Middle frontal gyrus (tissue), 1 donor: Measurements from ENCODE around the gene SPIRE1.
A peak's percentile ranks its signal among the peaks of the same experiment; 100 is the strongest.

ENCODE experiments used
- DNase-seq: peaks from one replicate; pipeline ENCODE4 v3.0.0-alpha.2; 2015; ENCODE audit warnings: low spot score; ENCODE audit errors: extremely low spot score

Gene SPIRE1

DNA sequence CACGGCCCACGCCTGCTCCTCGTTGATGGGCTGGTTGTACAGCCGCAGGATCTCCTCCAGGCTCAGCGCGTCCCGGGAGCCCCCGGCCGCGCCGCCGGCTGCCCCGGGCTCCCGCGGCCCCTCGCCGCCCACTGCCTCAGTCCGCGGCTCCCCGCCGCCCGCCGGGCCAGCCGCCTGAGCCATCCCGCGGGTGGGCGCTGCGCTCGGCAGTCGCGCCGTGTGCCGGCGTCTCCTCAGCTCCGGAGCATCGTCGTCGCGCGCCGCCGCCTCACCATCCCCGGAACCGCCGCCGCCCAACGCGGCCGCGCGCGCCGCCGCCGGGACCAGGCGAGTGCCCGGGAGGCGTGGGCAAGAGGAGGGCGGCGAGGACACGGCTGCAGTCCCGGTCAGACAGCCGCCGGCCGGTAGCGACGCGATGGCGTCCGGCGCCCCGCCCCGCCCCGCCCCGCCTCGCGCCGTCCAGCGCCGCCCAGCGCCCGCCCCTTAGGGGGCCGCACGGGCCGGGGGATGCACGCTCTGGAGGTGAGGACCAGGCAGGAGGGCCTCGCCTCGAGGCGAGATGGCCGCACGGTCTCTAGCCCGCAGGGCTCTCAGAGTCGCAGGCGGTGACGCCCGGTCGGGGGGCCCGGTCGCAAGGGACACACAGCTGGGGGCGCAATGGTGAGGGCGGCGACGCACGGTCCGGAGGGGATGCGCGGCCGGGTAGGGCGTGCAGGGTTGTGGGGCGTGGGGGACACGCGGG is at the start of gene SPIRE1:
Gene SPIRE1 (minus strand): TSS at position 424 of the 742 bp plus-strand sequence. CDS start 241 bp downstream, at position 183.
- peak; percentile 74 for DNase-seq

DNA sequence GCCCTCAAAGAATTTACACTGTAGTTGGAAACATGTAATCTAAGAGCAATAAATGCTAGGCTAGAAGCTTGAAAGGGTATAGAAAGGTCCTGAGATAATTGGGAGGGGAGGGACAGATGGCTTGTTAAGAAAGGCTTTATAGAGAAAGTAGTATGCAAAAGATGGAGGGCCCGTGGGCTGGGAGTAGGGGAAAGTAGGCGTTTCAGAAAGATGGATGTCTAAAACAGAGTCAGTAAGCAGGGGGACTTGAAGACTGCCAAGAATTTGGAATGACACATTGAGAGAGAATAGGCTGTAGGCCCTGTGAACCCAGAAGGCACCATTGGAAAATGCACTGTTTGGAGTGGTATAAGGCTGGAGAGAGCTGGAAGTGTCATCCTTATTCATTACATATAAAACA is 45.8 kb upstream of the SPIRE1 start:
- DNase-seq: no peak

DNA sequence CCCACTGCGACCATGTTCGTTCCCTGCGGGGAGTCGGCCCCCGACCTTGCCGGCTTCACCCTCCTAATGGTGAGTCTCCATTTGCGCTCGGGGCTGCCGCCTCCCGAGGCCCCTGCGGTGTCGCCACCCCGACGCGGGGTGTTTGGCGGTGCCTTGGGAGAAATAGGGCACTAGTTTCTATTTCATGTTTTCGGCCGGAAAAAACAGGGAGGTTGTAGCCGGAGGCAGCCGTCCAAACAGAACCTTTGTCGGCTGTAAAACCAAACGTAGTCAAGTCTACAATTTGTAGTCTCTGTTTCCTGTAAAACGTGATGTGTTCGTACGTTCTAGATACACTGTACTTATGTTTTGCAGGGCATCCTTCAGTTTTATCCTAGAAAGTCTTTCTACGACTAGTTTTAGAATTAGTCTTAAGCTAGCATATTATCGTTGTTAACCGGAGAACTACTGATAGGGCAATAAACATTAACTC is 45.2 kb upstream of the SPIRE1 start:
- DNase-seq: no peak

DNA sequence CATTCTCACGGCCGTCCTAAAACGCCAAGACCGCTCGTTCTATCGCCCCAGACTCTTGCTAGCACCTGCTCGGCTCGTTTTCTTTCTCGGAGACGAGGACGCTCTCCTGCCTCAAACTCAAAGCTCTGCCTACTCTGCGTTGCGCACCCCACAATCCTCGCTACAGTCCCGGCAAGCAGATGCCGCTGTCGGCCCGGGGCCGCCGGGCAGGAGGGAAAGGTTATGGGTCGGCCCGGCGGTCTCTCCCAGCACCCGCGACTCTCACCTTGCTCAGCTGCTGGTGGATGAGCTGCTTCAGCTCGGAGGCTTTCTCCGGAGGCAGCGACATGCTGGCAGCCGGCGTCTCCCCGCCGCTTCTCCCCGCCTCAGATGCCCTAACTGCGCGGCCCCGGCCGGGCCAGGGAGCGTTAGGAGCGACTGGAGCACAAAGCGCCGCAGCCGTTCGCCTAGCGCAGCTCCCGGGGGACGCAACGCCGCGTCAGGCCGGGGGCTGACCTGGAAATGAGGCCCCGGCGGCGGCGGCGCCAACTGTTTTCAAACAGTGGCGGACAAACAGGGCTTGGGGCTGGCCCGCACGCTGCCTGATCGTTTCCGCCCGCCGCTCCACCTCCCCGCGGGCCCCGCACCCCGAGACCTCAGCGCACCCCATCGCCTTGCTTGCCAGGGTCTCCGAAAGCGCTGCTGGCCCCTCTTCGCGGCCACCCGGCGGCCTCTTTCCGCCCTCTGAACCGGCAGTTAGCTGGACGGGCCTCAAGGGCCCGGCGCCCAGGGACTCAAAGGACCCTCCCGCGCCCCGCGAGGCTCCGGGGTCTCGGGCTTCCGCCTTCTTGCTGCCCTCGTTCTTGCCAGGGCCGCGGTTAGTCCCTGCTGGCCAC is 44.6 kb upstream of the SPIRE1 start, which contains the start of the genes CEP76 and PSMG2:
Gene CEP76 (minus strand): TSS at position 503 of the 875 bp plus-strand sequence. CDS start 175 bp downstream, at position 328.
Gene PSMG2 (plus strand): TSS at position 822 of the 875 bp plus-strand sequence. CDS start 66 bp downstream, outside the sequence.
- DNase-seq: peak; percentile 70

- no peak for DNase-seq
Observed at GRCh38 chr18:12701161-12701560, 43.3 kb upstream of the SPIRE1 start.

DNA sequence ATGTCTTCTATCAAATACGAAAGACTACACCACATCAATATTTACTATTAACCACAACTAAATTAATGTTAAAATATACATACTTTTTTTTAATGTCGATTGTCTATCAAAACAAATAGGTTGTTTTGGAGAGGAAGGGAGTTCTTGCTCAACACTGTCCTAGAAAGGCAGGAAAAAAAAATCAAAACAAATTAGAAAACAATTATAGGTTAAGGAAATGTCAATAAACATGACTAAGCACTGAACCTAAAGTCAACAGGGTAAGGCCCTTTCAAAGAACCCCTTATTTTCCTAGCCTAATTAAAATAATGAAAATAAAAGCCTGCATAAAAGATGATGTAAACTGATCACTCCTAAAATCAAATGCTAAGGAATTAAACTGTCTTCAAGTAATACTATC is 41.8 kb upstream of the SPIRE1 start:
- DNase-seq: no peak

- DNase-seq: no peak
Observed at GRCh38 chr18:12694032-12694431, 36.1 kb upstream of the SPIRE1 start.

GRCh38 chr18:12692206-12692605 is 34.3 kb upstream of the SPIRE1 start:
- DNase-seq: no peak

- no peak for DNase-seq
Observed at GRCh38 chr18:12689256-12689850, 31.4 kb upstream of the SPIRE1 start.

DNA sequence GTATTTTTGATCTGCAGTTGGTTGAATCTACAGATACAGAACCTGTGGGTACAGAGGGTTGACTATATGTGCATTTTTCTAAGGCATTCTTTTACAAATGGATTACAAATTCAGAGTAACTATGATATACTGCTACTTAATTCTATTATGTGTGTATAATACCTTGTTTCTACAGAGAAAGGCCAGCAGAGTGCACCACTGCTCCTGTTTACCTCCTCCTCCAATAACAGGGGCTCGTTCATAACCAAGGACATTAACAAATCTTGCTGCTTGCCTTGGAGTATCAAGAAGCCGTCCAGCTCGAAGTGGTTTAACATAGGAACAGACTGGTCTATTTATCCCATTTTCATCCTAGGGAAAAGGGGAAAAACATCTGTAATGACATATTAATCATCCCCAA is 28.2 kb upstream of the SPIRE1 start:
- no peak for DNase-seq

DNA sequence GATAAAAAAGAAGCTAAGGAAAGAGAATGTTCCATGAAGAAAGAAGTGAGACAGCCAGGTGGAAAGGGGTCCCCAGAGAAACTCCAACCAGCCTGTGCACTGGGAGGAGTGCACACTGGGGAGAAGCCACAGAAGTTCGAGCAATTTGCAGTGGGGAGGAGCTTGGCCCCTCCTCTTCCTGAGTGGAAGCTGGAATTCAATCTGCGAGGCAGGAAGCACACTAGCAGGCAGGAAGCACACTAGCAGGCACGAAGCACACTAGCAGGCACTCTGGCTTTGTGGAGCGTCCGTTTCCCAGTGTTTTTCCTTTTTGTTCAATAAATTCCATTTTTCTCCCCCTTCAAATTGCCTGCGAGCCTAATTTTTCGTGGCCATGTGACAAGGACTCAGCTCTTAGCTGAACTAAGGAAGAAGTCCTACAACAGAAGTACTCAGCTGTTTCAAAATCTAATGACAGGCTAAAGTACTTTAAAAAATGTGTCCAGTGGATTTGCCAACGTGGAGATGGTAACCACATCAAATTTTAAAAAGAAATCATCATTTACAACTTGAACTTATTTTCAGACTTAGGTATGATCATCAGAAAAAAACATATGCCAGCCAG is 21.4 kb upstream of the SPIRE1 start:
- no peak for DNase-seq

DNA sequence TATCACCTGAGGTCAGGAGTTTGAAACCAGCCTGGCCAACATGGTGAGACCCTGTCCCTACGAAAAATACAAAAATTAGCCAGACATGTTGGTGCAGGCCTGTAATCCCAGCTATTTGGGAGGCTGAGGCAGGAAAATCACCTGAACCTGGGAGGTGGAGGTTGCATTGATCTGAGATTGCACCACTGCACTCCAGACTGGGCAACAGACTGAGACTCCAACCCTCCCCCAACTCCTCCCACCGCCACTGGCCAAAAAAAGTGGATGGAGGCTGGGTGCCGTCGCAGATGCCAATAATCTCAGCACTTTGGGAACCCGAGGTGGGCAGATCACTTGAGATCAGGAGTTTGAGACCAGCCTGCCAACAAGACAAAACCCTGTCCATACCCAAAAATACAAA is 10.1 kb upstream of the SPIRE1 start:
- no peak for DNase-seq

- DNase-seq: peak; percentile 67
Observed at GRCh38 chr18:12659904-12660605, 2.1 kb upstream of the SPIRE1 start.

DNA sequence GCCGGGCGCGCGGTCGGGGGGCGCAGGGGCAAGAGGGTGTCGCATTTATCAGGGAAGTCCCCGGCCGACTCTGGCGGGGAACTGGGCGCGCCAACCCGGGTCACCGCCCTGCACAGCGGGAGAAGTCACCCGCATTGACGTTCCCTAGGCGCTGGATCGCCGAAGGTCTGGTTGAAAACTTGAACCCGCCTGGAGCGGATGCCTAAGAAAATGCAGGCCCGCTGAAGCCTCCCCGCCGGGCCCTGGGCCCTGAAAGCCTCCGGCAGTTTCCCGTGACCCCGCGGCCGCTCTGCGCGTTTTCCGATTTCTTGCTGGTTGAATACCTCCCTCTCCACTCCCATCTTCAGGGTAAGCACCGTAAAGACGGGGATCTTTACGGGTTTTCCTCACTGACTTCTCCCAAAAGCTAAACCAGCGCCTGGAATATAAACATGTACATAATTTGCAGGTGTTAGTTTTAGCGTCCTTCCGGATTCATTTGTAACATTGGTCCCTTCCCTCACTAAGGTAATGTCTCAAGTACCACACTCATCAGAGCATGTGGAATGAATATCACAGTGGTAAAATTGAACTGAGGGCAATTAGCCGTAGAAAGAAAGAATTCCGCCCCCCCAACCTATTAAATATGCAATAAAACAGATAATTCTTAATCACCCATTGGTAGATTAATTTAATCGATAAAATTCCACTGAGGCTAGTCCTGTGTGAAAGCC is 675 bp upstream of the SPIRE1 start:
- DNase-seq: no peak

DNA sequence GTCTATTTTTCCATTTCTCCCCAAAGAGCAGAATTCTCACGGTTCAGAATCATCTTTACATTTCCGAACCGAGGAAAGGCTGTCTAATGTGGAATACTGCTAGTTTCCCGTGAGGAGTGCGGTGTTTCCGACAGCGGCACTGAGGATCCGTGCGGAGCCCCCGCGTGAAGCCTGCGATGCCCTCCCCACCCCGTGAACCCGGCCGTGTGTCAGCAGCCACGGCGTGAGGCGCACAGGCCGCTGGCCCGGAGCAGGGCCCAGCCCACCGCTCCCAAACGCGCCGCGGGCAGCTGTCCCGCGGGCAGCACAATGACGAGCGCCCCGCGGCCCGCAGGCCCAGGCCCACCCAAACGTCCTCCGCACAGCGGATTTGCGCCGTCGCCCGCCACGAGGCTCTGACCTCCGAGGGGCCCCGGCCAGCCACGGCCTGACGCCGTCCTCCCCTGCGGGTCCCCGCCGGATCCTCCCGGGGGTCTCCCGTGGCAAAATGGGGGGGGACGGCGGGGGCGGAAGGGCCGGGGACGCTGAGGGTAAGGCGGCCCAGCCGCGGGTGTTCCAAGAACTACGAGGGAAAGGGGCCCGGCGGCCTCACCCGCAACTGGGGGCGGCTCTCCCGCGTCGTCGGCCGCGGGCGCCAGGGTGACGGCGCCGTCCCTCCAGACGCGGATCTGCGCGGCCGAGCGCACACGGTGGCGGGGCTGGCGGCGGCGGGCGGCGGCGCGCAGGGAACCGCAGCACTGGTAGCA is 796 bp downstream of the SPIRE1 start:
- DNase-seq: no peak

GRCh38 chr18:12656605-12656937 is 1.3 kb downstream of the SPIRE1 start:
- DNase-seq: no peak

GRCh38 chr18:12654971-12655370 is 2.9 kb downstream of the SPIRE1 start:
- no peak for DNase-seq

- DNase-seq: no peak
Observed at GRCh38 chr18:12652861-12653401, 5.0 kb downstream of the SPIRE1 start.

DNA sequence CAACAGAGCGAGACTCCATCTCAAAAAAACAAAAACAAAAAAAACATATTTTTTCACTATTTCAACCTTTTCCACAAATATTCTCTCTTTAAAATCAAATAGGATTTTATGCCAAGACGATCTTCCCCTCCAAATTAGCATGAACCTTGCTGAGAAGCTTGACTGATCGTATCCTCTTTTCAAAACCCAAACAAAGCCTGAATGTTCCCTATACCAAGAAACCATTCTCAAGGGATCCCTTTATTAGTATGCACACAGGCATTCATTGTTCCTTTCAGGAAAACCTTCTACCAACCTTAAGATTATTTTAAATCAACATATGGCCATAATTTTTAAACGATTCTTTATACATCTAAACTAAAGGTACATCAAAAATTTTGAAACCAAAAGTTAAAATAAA is 6.3 kb downstream of the SPIRE1 start:
- DNase-seq: no peak
